Measurements from ENCODE around the gene NDUFB10.

NDUFB10 gene

DNA sequence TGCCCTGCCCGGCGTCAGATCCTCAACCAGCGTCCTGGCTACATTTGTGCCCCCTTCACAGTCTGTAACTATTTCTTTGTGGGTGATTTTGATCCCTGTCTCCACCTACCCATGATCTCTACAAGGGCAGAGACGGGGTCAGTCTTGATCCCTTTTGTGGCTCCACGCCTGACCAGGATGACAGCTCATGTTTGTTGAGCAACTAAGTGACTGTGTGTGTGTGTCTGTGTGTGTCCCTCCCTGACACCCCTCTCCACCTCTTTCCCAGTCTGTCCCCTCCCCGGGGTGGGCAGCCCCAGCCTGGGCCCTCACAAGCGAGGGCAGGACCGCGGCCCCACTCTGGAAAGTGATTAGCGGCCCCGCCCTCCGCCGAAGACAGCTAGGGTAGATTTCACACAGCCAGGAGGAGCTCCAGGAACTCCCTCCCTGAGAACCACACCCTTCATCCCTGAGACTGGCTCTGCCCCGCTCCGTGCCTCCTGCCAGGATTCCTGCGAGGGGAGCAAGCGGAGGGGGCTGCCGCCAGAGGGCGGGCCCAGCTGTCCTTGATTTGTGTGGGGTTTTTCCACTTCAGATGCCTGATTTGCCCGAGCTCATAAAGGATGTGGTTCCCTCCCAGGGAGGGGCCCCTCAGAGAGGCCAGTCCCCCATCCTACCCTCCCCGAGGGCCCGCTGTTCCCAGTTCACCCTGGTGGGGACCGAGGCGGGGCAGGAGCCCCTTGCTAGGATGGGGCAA is 35.9 kb upstream of the NDUFB10 start:
- no peak overlapping the region for H2BK120ac ChIP-seq (ENCODE audit: insufficient read depth, low read length, poor library complexity)
- no peak overlapping the region for H3K18ac ChIP-seq (ENCODE audit: low read length)
- no peak overlapping the region for H2AK5ac ChIP-seq (ENCODE audit: low read length)
- H3K23ac ChIP-seq (ENCODE audit: low read length), result no peak overlapping the region
- WGBS (ENCODE audit: extremely low coverage, insufficient coverage, insufficient read length), result no CpG with 5 or more reads among the region's 24 CpGs
- peak overlapping the region; percentile 8 for H2AFZ ChIP-seq (ENCODE audit: insufficient read depth, low read length, poor library complexity)
- H3K4me1 ChIP-seq (ENCODE audit: control insufficient read depth in 1 of 2, insufficient read depth in 2 of 2, low read length in 2 of 2), result peaks cover 0 to 3% of the 10 kb centered on the region in 2 experiments
- H3K14ac ChIP-seq (ENCODE audit: low read length), result no peak overlapping the region
- peaks cover 38% of the 10 kb centered on the region for H3K27me3 ChIP-seq (ENCODE audit: insufficient read depth, low read length)
- no peak overlapping the region for H3K9ac ChIP-seq (ENCODE audit: low read length)
- peaks cover 6% of the 10 kb centered on the region for H3K9me3 ChIP-seq (ENCODE audit: insufficient read depth, low read depth, low read length)
- no peak overlapping the region for H4K8ac ChIP-seq (ENCODE audit: low read depth, low read length)
- no peaks in the 10 kb centered on the region for H3K36me3 ChIP-seq (ENCODE audit: control insufficient read depth in 1 of 2, insufficient read depth in 2 of 2, low read length in 2 of 2)
- H3K4me3 ChIP-seq (ENCODE audit: low read depth, low read length), result no peak overlapping the region
- no peak overlapping the region for H4K12ac ChIP-seq (ENCODE audit: low read depth, low read length)
- no peak overlapping the region for H2BK5ac ChIP-seq (ENCODE audit: low read depth, low read length, poor library complexity)
- no peak overlapping the region for H4K91ac ChIP-seq (ENCODE audit: low read depth, low read length)
- DNase-seq, result peak; percentile 19 to 53
- no peak overlapping the region for H3K4me2 ChIP-seq (ENCODE audit: low read length)
- H3K79me1 ChIP-seq (ENCODE audit: low read length), result no peaks in the 10 kb centered on the region
- no peak overlapping the region for H3K4ac ChIP-seq (ENCODE audit: low read depth, low read length)
- no peak overlapping the region for H2BK12ac ChIP-seq (ENCODE audit: low read length)
- no peak overlapping the region for H3K27ac ChIP-seq (ENCODE audit: low read depth, low read length)
- no peaks in the 10 kb centered on the region for H3K79me2 ChIP-seq (ENCODE audit: control insufficient read depth, insufficient read depth, low read length, poor library complexity)

DNA sequence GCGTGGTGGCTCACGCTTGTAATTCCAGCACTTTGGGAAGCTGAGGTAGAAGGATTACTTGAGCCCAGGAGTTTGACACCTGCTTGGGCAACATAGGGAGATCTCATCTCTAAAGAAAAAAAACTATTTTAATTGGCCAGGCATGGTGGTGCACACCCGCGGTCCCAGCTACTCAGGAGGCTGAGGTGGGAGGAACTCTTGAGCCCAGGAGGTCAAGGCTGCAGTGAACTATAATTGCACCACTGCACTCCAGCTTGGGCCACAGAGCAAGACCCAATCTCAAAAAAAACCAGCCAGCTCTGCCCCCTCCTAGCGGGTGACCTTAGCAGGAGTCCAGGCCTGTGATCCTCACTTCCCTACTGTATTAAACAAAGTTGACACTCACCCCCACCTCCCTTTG is 35.2 kb upstream of the NDUFB10 start:
- Histone ChIP-seq H3K79me1 (ENCODE audit: low read length) (no peaks in the 10 kb centered on the region), H3K36me3 (ENCODE audit: control insufficient read depth in 1 of 2, insufficient read depth in 2 of 2, low read length in 2 of 2) (no peaks in the 10 kb centered on the region), H3K23ac (ENCODE audit: low read length) (no peak overlapping the region), H3K27ac (ENCODE audit: low read depth, low read length) (no peak overlapping the region), H4K91ac (ENCODE audit: low read depth, low read length) (no peak overlapping the region), H2BK5ac (ENCODE audit: low read depth, low read length, poor library complexity) (no peak overlapping the region), H3K4ac (ENCODE audit: low read depth, low read length) (no peak overlapping the region), H4K12ac (ENCODE audit: low read depth, low read length) (no peak overlapping the region), H2BK120ac (ENCODE audit: insufficient read depth, low read length, poor library complexity) (no peak overlapping the region), H3K9ac (ENCODE audit: low read length) (no peak overlapping the region), H3K4me3 (ENCODE audit: low read depth, low read length) (no peak overlapping the region), H3K79me2 (ENCODE audit: control insufficient read depth, insufficient read depth, low read length, poor library complexity) (no peaks in the 10 kb centered on the region), H4K8ac (ENCODE audit: low read depth, low read length) (no peak overlapping the region), H3K4me1 (ENCODE audit: control insufficient read depth in 1 of 2, insufficient read depth in 2 of 2, low read length in 2 of 2) (peaks cover 0 to 1% of the 10 kb centered on the region in 2 experiments), H3K4me2 (ENCODE audit: low read length) (no peak overlapping the region), H3K14ac (ENCODE audit: low read length) (no peak overlapping the region), H3K27me3 (ENCODE audit: insufficient read depth, low read length) (peaks cover 32% of the 10 kb centered on the region), H2AFZ (ENCODE audit: insufficient read depth, low read length, poor library complexity) (no peak overlapping the region), H2BK12ac (ENCODE audit: low read length) (no peak overlapping the region), H3K9me3 (ENCODE audit: insufficient read depth, low read depth, low read length) (peaks cover 6% of the 10 kb centered on the region), H2AK5ac (ENCODE audit: low read length) (no peak overlapping the region), H3K18ac (ENCODE audit: low read length) (no peak overlapping the region)
- WGBS (ENCODE audit: extremely low coverage, insufficient coverage, insufficient read length), result no CpG with 5 or more reads among the region's 5 CpGs
- no peak for DNase-seq

DNA sequence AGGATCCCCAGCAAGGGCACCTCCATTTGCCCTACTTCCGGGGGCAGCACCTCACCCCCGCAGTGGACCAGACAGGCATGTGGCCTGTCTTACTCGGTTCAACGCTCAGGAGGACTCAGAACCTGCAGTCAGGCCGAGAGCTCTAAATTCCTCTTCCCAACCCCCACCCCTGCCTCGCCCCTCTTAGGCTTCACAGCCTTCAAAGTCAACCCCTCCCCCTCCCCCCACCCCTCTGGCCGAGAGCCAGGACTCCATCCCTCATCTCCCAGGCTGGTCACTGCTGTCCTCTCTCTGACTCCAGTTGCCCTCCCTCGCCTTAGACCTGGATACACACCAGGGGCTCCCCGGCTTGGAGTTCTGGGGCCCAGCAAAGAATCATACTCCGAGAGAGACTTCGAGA is 33.1 kb upstream of the NDUFB10 start:
- H3K79me2 ChIP-seq (ENCODE audit: control insufficient read depth, insufficient read depth, low read length, poor library complexity), result no peaks in the 10 kb centered on the region
- H4K91ac ChIP-seq (ENCODE audit: low read depth, low read length), result no peak overlapping the region
- no peak overlapping the region for H2AFZ ChIP-seq (ENCODE audit: insufficient read depth, low read length, poor library complexity)
- no peak overlapping the region for H3K23ac ChIP-seq (ENCODE audit: low read length)
- H3K9me3 ChIP-seq (ENCODE audit: insufficient read depth, low read depth, low read length), result peaks cover 6% of the 10 kb centered on the region
- H4K12ac ChIP-seq (ENCODE audit: low read depth, low read length), result no peak overlapping the region
- no peak overlapping the region for H3K18ac ChIP-seq (ENCODE audit: low read length)
- H3K27ac ChIP-seq (ENCODE audit: low read depth, low read length), result no peak overlapping the region
- DNase-seq, result no peak
- H2BK12ac ChIP-seq (ENCODE audit: low read length), result no peak overlapping the region
- peaks cover 3% of the 10 kb centered on the region for H3K79me1 ChIP-seq (ENCODE audit: low read length)
- H3K4me1 ChIP-seq (ENCODE audit: control insufficient read depth in 1 of 2, insufficient read depth in 2 of 2, low read length in 2 of 2), result peaks cover 0 to 6% of the 10 kb centered on the region in 2 experiments
- no CpG with 5 or more reads among the region's 11 CpGs for WGBS (ENCODE audit: extremely low coverage, insufficient coverage, insufficient read length)
- no peak overlapping the region for H3K14ac ChIP-seq (ENCODE audit: low read length)
- no peak overlapping the region for H3K4me3 ChIP-seq (ENCODE audit: low read depth, low read length)
- no peak overlapping the region for H3K4ac ChIP-seq (ENCODE audit: low read depth, low read length)
- no peaks in the 10 kb centered on the region for H3K36me3 ChIP-seq (ENCODE audit: control insufficient read depth in 1 of 2, insufficient read depth in 2 of 2, low read length in 2 of 2)
- no peak overlapping the region for H3K4me2 ChIP-seq (ENCODE audit: low read length)
- no peak overlapping the region for H2AK5ac ChIP-seq (ENCODE audit: low read length)
- no peak overlapping the region for H3K9ac ChIP-seq (ENCODE audit: low read length)
- H2BK120ac ChIP-seq (ENCODE audit: insufficient read depth, low read length, poor library complexity), result no peak overlapping the region
- no peak overlapping the region for H4K8ac ChIP-seq (ENCODE audit: low read depth, low read length)
- peaks cover 10% of the 10 kb centered on the region for H3K27me3 ChIP-seq (ENCODE audit: insufficient read depth, low read length)
- no peak overlapping the region for H2BK5ac ChIP-seq (ENCODE audit: low read depth, low read length, poor library complexity)

DNA sequence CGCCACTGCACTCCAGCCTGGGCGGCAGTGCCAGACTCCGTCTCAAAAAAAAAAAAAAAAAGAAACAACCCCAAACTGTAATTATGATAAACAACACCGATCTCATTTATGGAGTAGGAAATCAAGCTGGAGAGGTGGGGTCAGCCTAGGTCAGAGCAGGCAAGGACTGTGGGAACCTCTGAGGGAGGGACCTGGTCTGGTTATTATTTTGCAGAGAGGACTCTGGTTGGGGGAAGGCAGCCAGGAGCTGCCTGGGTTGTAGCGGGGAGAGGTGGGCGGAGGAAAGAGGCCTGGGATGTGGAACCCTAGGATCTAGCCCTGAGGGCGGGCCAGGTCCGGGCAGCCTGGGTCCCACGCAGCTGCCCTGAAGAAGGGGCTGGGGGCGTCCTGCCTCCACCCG is 30.2 kb upstream of the NDUFB10 start:
- Histone ChIP-seq H3K18ac (ENCODE audit: low read length) (no peak overlapping the region), H3K14ac (ENCODE audit: low read length) (peak overlapping the region; percentile 66), H3K4ac (ENCODE audit: low read depth, low read length) (peak overlapping the region; percentile 49), H2BK12ac (ENCODE audit: low read length) (no peak overlapping the region), H2AK5ac (ENCODE audit: low read length) (no peak overlapping the region), H4K12ac (ENCODE audit: low read depth, low read length) (peak overlapping the region; percentile 86), H4K8ac (ENCODE audit: low read depth, low read length) (peak overlapping the region; percentile 88), H3K27ac (ENCODE audit: low read depth, low read length) (no peak overlapping the region), H3K27me3 (ENCODE audit: insufficient read depth, low read length) (no peaks in the 10 kb centered on the region), H3K9me3 (ENCODE audit: insufficient read depth, low read depth, low read length) (peaks cover 6% of the 10 kb centered on the region), H2AFZ (ENCODE audit: insufficient read depth, low read length, poor library complexity) (peak overlapping the region; percentile 46), H2BK5ac (ENCODE audit: low read depth, low read length, poor library complexity) (no peak overlapping the region), H3K4me2 (ENCODE audit: low read length) (peak overlapping the region; percentile 84), H3K79me2 (ENCODE audit: control insufficient read depth, insufficient read depth, low read length, poor library complexity) (no peaks in the 10 kb centered on the region), H3K9ac (ENCODE audit: low read length) (no peak overlapping the region), H2BK120ac (ENCODE audit: insufficient read depth, low read length, poor library complexity) (no peak overlapping the region), H3K79me1 (ENCODE audit: low read length) (peaks cover 3% of the 10 kb centered on the region), H3K4me3 (ENCODE audit: low read depth, low read length) (peak overlapping the region; percentile 63), H3K4me1 (ENCODE audit: control insufficient read depth in 1 of 2, insufficient read depth in 2 of 2, low read length in 2 of 2) (peaks cover 0 to 6% of the 10 kb centered on the region in 2 experiments), H3K23ac (ENCODE audit: low read length) (no peak overlapping the region), H4K91ac (ENCODE audit: low read depth, low read length) (peak overlapping the region; percentile 79), H3K36me3 (ENCODE audit: control insufficient read depth in 1 of 2, insufficient read depth in 2 of 2, low read length in 2 of 2) (no peaks in the 10 kb centered on the region)
- peak in 1 of 2 donors; percentile 48 for DNase-seq
- WGBS (ENCODE audit: extremely low coverage, insufficient coverage, insufficient read length), result no CpG with 5 or more reads among the region's 11 CpGs
